Thyroid gland (tissue), 4 donors: ENCODE results near the gene PDP2.

Experiments
- CTCF ChIP-seq, 6 experiments: fragments of 200-600 bp in 3 of 6; fragments of 450-650 bp in 3 of 6; sonication (generic) in 3 of 6; IDR thresholded peaks; one replicate each; pipeline ENCODE4 v1.5.1; 2016 to 2019; ENCODE audit warnings: antibody characterized with exemption in 6 of 6, mild to moderate bottlenecking in 2 of 6, inconsistent platforms in 1 of 6, moderate library complexity in 1 of 6
- POLR2A ChIP-seq, 2 donors: fragments of 450-650 bp; IDR thresholded peaks; one replicate each; pipeline ENCODE4 v1.6.1; 2017; ENCODE audit warnings: antibody characterized with exemption in 2 of 2, mild to moderate bottlenecking in 2 of 2, moderate library complexity in 1 of 2

GRCh38 chr16:66895999-66896398 lies 15.7 kb downstream of the PDP2 start:
- TF ChIP-seq CTCF (IDR thresholded peaks at IDR 0.05) (no peak), POLR2A (IDR thresholded peaks at IDR 0.05) (no peak)
